HCT116 (cell line): ENCODE data around the gene YIF1B. TPM values are rescaled to one million over a fixed set of nuclear protein-coding genes. Genes with fewer than 3 reads are reported as not detected.

ENCODE experiments used
- ATAC-seq: fragments of 200-7000 bp; cut with Tn5 transposase; 2 replicates; pipeline ENCODE4 v1.9.1; 2020; ENCODE audit warnings: mild to moderate bottlenecking, moderate library complexity
- BruUV-seq: library from RNA; stranded (reverse); fragments of 400-500 nt; replicated peaks from 2 replicates; lab custom pipeline; 2021; lab: Mats Ljungman, UMichigan
- CTCF ChIA-PET: fragments of 300-600 bp; sonication (Branson Sonifier 250); formaldehyde crosslinking; loops from one replicate; lab custom pipeline; 2021; ENCODE audit warnings: antibody characterized with exemption; lab: Charles Lee
- POLR2A ChIA-PET: fragments of 300-600, 350-600 bp; sonication (Branson Sonifier 250); formaldehyde crosslinking; loops from one replicate; lab custom pipeline; 2021; ENCODE audit warnings: antibody characterized with exemption; lab: Charles Lee
- RAD21 ChIA-PET, 2 experiments: fragments of 300-600 bp; sonication (Branson Sonifier 250); formaldehyde crosslinking; loops; one replicate each; lab custom pipeline; 2023; ENCODE audit warnings: low total read pairs in 2 of 2; ENCODE audit not compliant: uncharacterized antibody in 2 of 2, unreplicated experiment in 2 of 2, low non-redundant PET in 1 of 2; lab: Charles Lee
- DNase-seq: peaks from one replicate; pipeline ENCODE4 v3.0.0-alpha.2; 2010; ENCODE audit warnings: low read depth, low spot score
- H2AFZ ChIP-seq: fragments of 200-600 bp; shearing (Covaris generic), sonication (generic); 2 replicates; pipeline ENCODE4 v1.6.1; 2017; ENCODE audit warnings: low read depth, mixed run types, mixed read lengths, antibody characterized with exemption, low read length; ENCODE audit not compliant: poor library complexity, severe bottlenecking
- H3K27ac ChIP-seq: 2 replicates; pipeline ENCODE4 v1.5.1; 2012; ENCODE audit warnings: low read depth, low read length
- H3K27me3 ChIP-seq: fragments of 200-600 bp; sonication (generic); 2 replicates; pipeline ENCODE4 v1.6.1; 2016; ENCODE audit warnings: mixed run types, low read length, mixed read lengths; ENCODE audit not compliant: insufficient read depth
- H3K36me3 ChIP-seq, 2 experiments: fragments of 200-500 bp in 1 of 2; fragments of 200-600 bp in 1 of 2; sonication (Bioruptor generic) in 1 of 2; sonication (generic) in 1 of 2; 2 replicates each; pipeline versions ENCODE4 v1.5.1 to v1.6.1; 2014 to 2016; ENCODE audit warnings: low read length in 2 of 2, inconsistent platforms in 1 of 2, mixed read lengths in 1 of 2, mixed run types in 1 of 2; ENCODE audit not compliant: insufficient read depth in 2 of 2, control insufficient read depth in 1 of 2
- H3K4me1 ChIP-seq, 2 experiments: fragments of 200-600 bp in 1 of 2; sonication (generic) in 1 of 2; 2 replicates each; pipeline versions ENCODE4 v1.5.1 to v1.6.1; 2012 to 2017; ENCODE audit warnings: low read length in 2 of 2, inconsistent platforms in 1 of 2, mild to moderate bottlenecking in 1 of 2, mixed read lengths in 1 of 2, mixed run types in 1 of 2, moderate library complexity in 1 of 2; ENCODE audit not compliant: insufficient read depth in 2 of 2, control insufficient read depth in 1 of 2
- H3K4me2 ChIP-seq: fragments of 200-600 bp; sonication (generic); 2 replicates; pipeline ENCODE4 v1.6.1; 2017; ENCODE audit warnings: mixed run types, low read length, mixed read lengths
- H3K4me3 ChIP-seq, 2 experiments: fragments of 200-600 bp in 1 of 2; sonication (generic) in 1 of 2; replicated peaks in 1 of 2; 2 replicates each; pipeline ENCODE4 v1.5.1; 2011 to 2016; ENCODE audit warnings: low read length in 2 of 2, control low read depth in 1 of 2, low read depth in 1 of 2, mild to moderate bottlenecking in 1 of 2, mixed read lengths in 1 of 2, mixed run types in 1 of 2
- H3K79me2 ChIP-seq: fragments of 200-600 bp; sonication (generic); 2 replicates; pipeline ENCODE4 v1.6.1; 2017; ENCODE audit warnings: mild to moderate bottlenecking, mixed run types, low read length, moderate library complexity, mixed read lengths; ENCODE audit not compliant: insufficient read depth
- H3K9ac ChIP-seq: fragments of 200-600 bp; sonication (generic); 2 replicates; pipeline ENCODE4 v1.6.1; 2016; ENCODE audit warnings: low read length, mixed read lengths
- H3K9me2 ChIP-seq: fragments of 200-600 bp; sonication (generic), shearing (Covaris generic); 2 replicates; pipeline ENCODE4 v1.6.1; 2017; ENCODE audit warnings: mixed run types, mild to moderate bottlenecking, moderate library complexity; ENCODE audit not compliant: insufficient read depth
- H3K9me3 ChIP-seq, 2 experiments: fragments of 200-500 bp in 1 of 2; fragments of 200-600 bp in 1 of 2; sonication (Bioruptor generic) in 1 of 2; sonication (generic) in 1 of 2; 2 replicates each; pipeline ENCODE4 v1.6.1; 2014 to 2017; ENCODE audit warnings: low read length in 2 of 2, mixed read lengths in 2 of 2, inconsistent platforms in 1 of 2, low read depth in 1 of 2, mild to moderate bottlenecking in 1 of 2, mixed run types in 1 of 2, moderate library complexity in 1 of 2; ENCODE audit not compliant: control insufficient read depth in 1 of 2, insufficient read depth in 1 of 2
- H4K20me1 ChIP-seq: fragments of 200-600 bp; sonication (generic), shearing (Covaris generic); 2 replicates; pipeline ENCODE4 v1.6.1; 2017; ENCODE audit warnings: mixed run types, mild to moderate bottlenecking, moderate library complexity; ENCODE audit not compliant: insufficient read depth
- CBX3 ChIP-seq: IDR thresholded peaks from 2 replicates; pipeline ENCODE4 v1.6.1; 2012; ENCODE audit warnings: low read depth
- CEBPB ChIP-seq: IDR thresholded peaks from 2 replicates; pipeline ENCODE4 v1.6.1; 2012; ENCODE audit warnings: low read depth
- EGR1 ChIP-seq: IDR thresholded peaks from 2 replicates; pipeline ENCODE4 v1.6.1; 2012; ENCODE audit warnings: low read depth
- EZH2 ChIP-seq: fragments of 200-600 bp; sonication (generic); IDR thresholded peaks from 2 replicates; pipeline ENCODE4 v1.6.1; 2017; ENCODE audit warnings: antibody characterized with exemption, mixed run types
- FOSL1 ChIP-seq: IDR thresholded peaks from 2 replicates; pipeline ENCODE4 v1.6.1; 2012; ENCODE audit warnings: low read depth
- JUND ChIP-seq: IDR thresholded peaks from 2 replicates; pipeline ENCODE4 v1.6.1; 2012
- RAD21 ChIP-seq: IDR thresholded peaks from 2 replicates; pipeline ENCODE4 v1.6.1; 2012; ENCODE audit warnings: low read depth, mild to moderate bottlenecking
- SP1 ChIP-seq: IDR thresholded peaks from 2 replicates; pipeline ENCODE4 v1.6.1; 2012; ENCODE audit warnings: low read depth
- SRF ChIP-seq: IDR thresholded peaks from 2 replicates; pipeline ENCODE4 v1.6.1; 2012; ENCODE audit warnings: low read depth
- YY1 ChIP-seq: IDR thresholded peaks from 2 replicates; pipeline ENCODE4 v1.6.1; 2011; ENCODE audit warnings: low read length, low read depth, moderate library complexity, mild to moderate bottlenecking; ENCODE audit not compliant: insufficient replicate concordance; ENCODE audit errors: extremely low read depth
- ZFX ChIP-seq: fragments of 450-650 bp; IDR thresholded peaks from 2 replicates; pipeline ENCODE4 v1.6.1; 2017
- intact Hi-C: fragments of 100-400 bp; cut with micrococcal nuclease; formaldehyde crosslinking; loops from 2 replicates; pipeline ENCODE4 v1.10.0; 2022
- total RNA-seq: library from RNA; stranded (reverse); gene quantifications from one replicate; pipeline ENCODE4 v1.2.1, GENCODE V29; 2021; ENCODE audit not compliant: unreplicated experiment
- TF ChIP-seq, protein P1 (sequence below): IDR thresholded peaks from 2 replicates; pipeline ENCODE4 v1.6.1; 2011; ENCODE audit warnings: mild to moderate bottlenecking, low read length, moderate library complexity; ENCODE audit not compliant: insufficient replicate concordance; ENCODE audit errors: extremely low read depth
- TF ChIP-seq, protein P2 (sequence below): IDR thresholded peaks from 2 replicates; pipeline ENCODE4 v1.6.1; 2012; ENCODE audit warnings: low read depth

Gene YIF1B
- total RNA-seq, 1 experiment from 2014 or later = 67.5 TPM

DNA sequence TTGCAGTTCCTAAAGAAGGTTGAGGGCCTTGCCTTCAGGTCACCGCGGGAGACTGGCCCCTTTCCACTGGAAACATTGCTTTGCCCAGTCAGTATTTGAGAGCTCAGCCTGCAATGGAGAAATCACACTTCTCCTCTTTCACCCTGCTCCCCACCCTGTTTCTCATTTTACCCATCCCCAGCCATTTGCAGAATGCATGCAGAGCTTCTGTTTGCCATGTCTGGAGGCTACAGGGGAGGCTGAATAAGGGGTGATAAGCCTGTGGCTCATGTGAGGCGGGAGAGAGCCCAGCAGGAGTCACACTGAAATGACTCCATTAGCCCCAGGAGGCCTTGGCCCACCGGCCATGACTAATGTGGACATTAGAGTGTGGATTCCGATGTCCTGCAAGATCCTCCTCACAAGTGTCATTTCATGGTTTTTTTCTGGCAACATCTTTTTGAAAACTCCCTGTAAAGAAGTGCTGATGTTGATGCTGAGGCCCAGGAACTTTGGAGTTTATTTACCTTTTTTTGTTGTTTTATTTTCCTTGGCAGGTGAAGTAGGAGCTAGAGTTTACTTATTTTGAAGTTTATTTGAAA is 45.1 kb downstream of the YIF1B start:
- H3K4me2 ChIP-seq = peak overlapping the region; percentile 7
- peaks cover 100% of the 10 kb centered on the region for H3K79me2 ChIP-seq
- DNase-seq (no peak), ATAC-seq (no peak)
- H3K9me3 ChIP-seq = no peaks in the 10 kb centered on the region
- no peaks in the 10 kb centered on the region; the same call in 1 of the 2 replicates for H4K20me1 ChIP-seq
- peak overlapping the region; percentile 31 for H3K27ac ChIP-seq
- no peaks in the 10 kb centered on the region for H3K27me3 ChIP-seq
- H3K36me3 ChIP-seq = peaks cover 0 to 9% of the 10 kb centered on the region in 2 experiments; a peak in 2 of 4 replicates
- TF ChIP-seq EZH2 (no peak), ZFX (no peak), FOSL1 (no peak), SP1 (no peak), YY1 (no peak), RAD21 (no peak), SRF (no peak), CBX3 (no peak), CEBPB (no peak), EGR1 (no peak), JUND (no peak)
- TF ChIP-seq, protein P1, sequence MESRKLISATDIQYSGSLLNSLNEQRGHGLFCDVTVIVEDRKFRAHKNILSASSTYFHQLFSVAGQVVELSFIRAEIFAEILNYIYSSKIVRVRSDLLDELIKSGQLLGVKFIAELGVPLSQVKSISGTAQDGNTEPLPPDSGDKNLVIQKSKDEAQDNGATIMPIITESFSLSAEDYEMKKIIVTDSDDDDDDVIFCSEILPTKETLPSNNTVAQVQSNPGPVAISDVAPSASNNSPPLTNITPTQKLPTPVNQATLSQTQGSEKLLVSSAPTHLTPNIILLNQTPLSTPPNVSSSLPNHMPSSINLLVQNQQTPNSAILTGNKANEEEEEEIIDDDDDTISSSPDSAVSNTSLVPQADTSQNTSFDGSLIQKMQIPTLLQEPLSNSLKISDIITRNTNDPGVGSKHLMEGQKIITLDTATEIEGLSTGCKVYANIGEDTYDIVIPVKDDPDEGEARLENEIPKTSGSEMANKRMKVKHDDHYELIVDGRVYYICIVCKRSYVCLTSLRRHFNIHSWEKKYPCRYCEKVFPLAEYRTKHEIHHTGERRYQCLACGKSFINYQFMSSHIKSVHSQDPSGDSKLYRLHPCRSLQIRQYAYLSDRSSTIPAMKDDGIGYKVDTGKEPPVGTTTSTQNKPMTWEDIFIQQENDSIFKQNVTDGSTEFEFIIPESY = no peak
- TF ChIP-seq, protein P2, sequence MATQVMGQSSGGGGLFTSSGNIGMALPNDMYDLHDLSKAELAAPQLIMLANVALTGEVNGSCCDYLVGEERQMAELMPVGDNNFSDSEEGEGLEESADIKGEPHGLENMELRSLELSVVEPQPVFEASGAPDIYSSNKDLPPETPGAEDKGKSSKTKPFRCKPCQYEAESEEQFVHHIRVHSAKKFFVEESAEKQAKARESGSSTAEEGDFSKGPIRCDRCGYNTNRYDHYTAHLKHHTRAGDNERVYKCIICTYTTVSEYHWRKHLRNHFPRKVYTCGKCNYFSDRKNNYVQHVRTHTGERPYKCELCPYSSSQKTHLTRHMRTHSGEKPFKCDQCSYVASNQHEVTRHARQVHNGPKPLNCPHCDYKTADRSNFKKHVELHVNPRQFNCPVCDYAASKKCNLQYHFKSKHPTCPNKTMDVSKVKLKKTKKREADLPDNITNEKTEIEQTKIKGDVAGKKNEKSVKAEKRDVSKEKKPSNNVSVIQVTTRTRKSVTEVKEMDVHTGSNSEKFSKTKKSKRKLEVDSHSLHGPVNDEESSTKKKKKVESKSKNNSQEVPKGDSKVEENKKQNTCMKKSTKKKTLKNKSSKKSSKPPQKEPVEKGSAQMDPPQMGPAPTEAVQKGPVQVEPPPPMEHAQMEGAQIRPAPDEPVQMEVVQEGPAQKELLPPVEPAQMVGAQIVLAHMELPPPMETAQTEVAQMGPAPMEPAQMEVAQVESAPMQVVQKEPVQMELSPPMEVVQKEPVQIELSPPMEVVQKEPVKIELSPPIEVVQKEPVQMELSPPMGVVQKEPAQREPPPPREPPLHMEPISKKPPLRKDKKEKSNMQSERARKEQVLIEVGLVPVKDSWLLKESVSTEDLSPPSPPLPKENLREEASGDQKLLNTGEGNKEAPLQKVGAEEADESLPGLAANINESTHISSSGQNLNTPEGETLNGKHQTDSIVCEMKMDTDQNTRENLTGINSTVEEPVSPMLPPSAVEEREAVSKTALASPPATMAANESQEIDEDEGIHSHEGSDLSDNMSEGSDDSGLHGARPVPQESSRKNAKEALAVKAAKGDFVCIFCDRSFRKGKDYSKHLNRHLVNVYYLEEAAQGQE = no peak
- no peaks in the 10 kb centered on the region for H3K9me2 ChIP-seq
- ChIA-PET CTCF (interaction anchor here (1.6 kb wide), 1 partner anchor 128 kb away, joined by 3 read pairs; no protein-coding TSS in a partner anchor), RAD21 (no interaction called here), POLR2A (no interaction called here)
- intact Hi-C loops = no loop called here
- peaks cover 50 to 66% of the 10 kb centered on the region in 2 experiments for H3K4me1 ChIP-seq
- H3K9ac ChIP-seq = peak overlapping the region; percentile 13; the same call in 1 of the 2 replicates
- no peak overlapping the region for H2AFZ ChIP-seq
- no peak overlapping the region for H3K4me3 ChIP-seq
- no TSS peak for BruUV-seq
